ENCODE data around the gene CACNA1S.

The CACNA1S gene

GRCh38 chr1:201022493-201022819 is 89.8 kb downstream of the CACNA1S start:
- no peak for TF ChIP-seq USF1 (IDR thresholded peaks at IDR 0.05)
- no peak for TF ChIP-seq CREB1 (IDR thresholded peaks at IDR 0.05; ENCODE audit: low read depth)
- TF ChIP-seq RAD21 (IDR thresholded peaks at IDR 0.05; ENCODE audit: low read depth), result no peak
- TF ChIP-seq ZBTB7A (IDR thresholded peaks at IDR 0.05; ENCODE audit: low read depth), result no peak
- no peak for TF ChIP-seq YY1 (IDR thresholded peaks at IDR 0.05; ENCODE audit: low read depth)
- no peak for TF ChIP-seq TCF12 (IDR thresholded peaks at IDR 0.05; ENCODE audit: low read depth)
- TF ChIP-seq, protein P1, sequence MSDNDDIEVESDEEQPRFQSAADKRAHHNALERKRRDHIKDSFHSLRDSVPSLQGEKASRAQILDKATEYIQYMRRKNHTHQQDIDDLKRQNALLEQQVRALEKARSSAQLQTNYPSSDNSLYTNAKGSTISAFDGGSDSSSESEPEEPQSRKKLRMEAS (IDR thresholded peaks at IDR 0.05), result no peak
- TF ChIP-seq EGR1 (IDR thresholded peaks at IDR 0.05), result no peak
- no peak for TF ChIP-seq TEAD4 (IDR thresholded peaks at IDR 0.05)
- no peak for TF ChIP-seq FOXM1 (IDR thresholded peaks at IDR 0.05; ENCODE audit: borderline replicate concordance, low read depth)
- TF ChIP-seq CEBPB (IDR thresholded peaks at IDR 0.05), result no peak
- no peak for TF ChIP-seq TAF1 (IDR thresholded peaks at IDR 0.05; ENCODE audit: low read depth)
- no peak for TF ChIP-seq NFIC (IDR thresholded peaks at IDR 0.05)
- TF ChIP-seq EP300 (IDR thresholded peaks at IDR 0.05; ENCODE audit: borderline replicate concordance), result no peak
- no peak for TF ChIP-seq REST (IDR thresholded peaks at IDR 0.05; ENCODE audit: low read depth)

GRCh38 chr1:201021630-201022492 is 90.4 kb downstream of the CACNA1S start:
- TF ChIP-seq EGR1 (IDR thresholded peaks at IDR 0.05), result no peak
- TF ChIP-seq YY1 (IDR thresholded peaks at IDR 0.05; ENCODE audit: low read depth), result no peak
- TF ChIP-seq RAD21 (IDR thresholded peaks at IDR 0.05; ENCODE audit: low read depth), result no peak
- no peak for TF ChIP-seq TCF12 (IDR thresholded peaks at IDR 0.05; ENCODE audit: low read depth)
- no peak for TF ChIP-seq TEAD4 (IDR thresholded peaks at IDR 0.05)
- TF ChIP-seq EP300 (IDR thresholded peaks at IDR 0.05; ENCODE audit: borderline replicate concordance), result no peak
- no peak for TF ChIP-seq USF1 (IDR thresholded peaks at IDR 0.05)
- no peak for TF ChIP-seq TAF1 (IDR thresholded peaks at IDR 0.05; ENCODE audit: low read depth)
- TF ChIP-seq ZBTB7A (IDR thresholded peaks at IDR 0.05; ENCODE audit: low read depth), result no peak
- TF ChIP-seq FOXM1 (IDR thresholded peaks at IDR 0.05; ENCODE audit: borderline replicate concordance, low read depth), result no peak
- TF ChIP-seq NFIC (IDR thresholded peaks at IDR 0.05), result no peak
- no peak for TF ChIP-seq CREB1 (IDR thresholded peaks at IDR 0.05; ENCODE audit: low read depth)
- TF ChIP-seq CEBPB (IDR thresholded peaks at IDR 0.05), result no peak
- TF ChIP-seq REST (IDR thresholded peaks at IDR 0.05; ENCODE audit: low read depth), result no peak

GRCh38 chr1:201020721-201021629 is 91.3 kb downstream of the CACNA1S start:
- TF ChIP-seq TCF12 (IDR thresholded peaks at IDR 0.05; ENCODE audit: low read depth) (peak; percentile 56; the same call in 1 of the 2 replicates), CREB1 (IDR thresholded peaks at IDR 0.05; ENCODE audit: low read depth) (no peak), CEBPB (IDR thresholded peaks at IDR 0.05) (no peak), TAF1 (IDR thresholded peaks at IDR 0.05; ENCODE audit: low read depth) (no peak), ZBTB7A (IDR thresholded peaks at IDR 0.05; ENCODE audit: low read depth) (0 out of 2 replicates have a peak, but pooled peaks have one; percentile 61), RAD21 (IDR thresholded peaks at IDR 0.05; ENCODE audit: low read depth) (no peak)

- TF ChIP-seq ZBTB7A (IDR thresholded peaks at IDR 0.05; ENCODE audit: low read depth) (no peak), TCF12 (IDR thresholded peaks at IDR 0.05; ENCODE audit: low read depth) (no peak), YY1 (IDR thresholded peaks at IDR 0.05; ENCODE audit: low read depth) (no peak), CEBPB (IDR thresholded peaks at IDR 0.05) (no peak), REST (IDR thresholded peaks at IDR 0.05; ENCODE audit: low read depth) (no peak)
Observed at GRCh38 chr1:201020040-201020591, 92.1 kb downstream of the CACNA1S start.
